Endothelial cell of umbilical vein (primary cell): ENCODE measurements around the gene MBD6. TPM values are rescaled to one million over a fixed set of nuclear protein-coding genes. Genes with fewer than 3 reads are reported as not detected.
A peak's percentile ranks its signal among the peaks of the same experiment; 100 is the strongest.

ENCODE experiments used
- BruUV-seq: library from RNA; stranded (reverse); fragments of 400-500 nt; replicated peaks from 2 replicates; lab custom pipeline; 2021; lab: Mats Ljungman, UMichigan
- CTCF ChIA-PET: fragments of 300-600, 350-600 bp; sonication (Branson Sonifier 250); formaldehyde crosslinking; loops from one replicate; lab custom pipeline; 2021; ENCODE audit warnings: antibody characterized with exemption, inconsistent platforms; lab: Charles Lee
- POLR2A ChIA-PET: fragments of 300-600, 350-600 bp; sonication (Branson Sonifier 250); formaldehyde crosslinking; loops from one replicate; lab custom pipeline; 2021; ENCODE audit warnings: antibody characterized with exemption, inconsistent platforms; lab: Charles Lee
- DNase-seq: peaks from one replicate; pipeline ENCODE4 v3.0.0-alpha.2; 2011; ENCODE audit warnings: low read depth, low spot score
- FAIRE-seq: peaks from 2 replicates; lab custom pipeline; 2011; peaks lifted over from hg19 to GRCh38; lab: Jason Lieb, UNC
- H2AFZ ChIP-seq: 2 replicates; pipeline ENCODE4 v1.6.0; 2012; ENCODE audit warnings: low read depth, low read length, control low read depth, inconsistent platforms
- H3K27ac ChIP-seq: 2 replicates; pipeline ENCODE4 v1.5.1; 2011; ENCODE audit warnings: low read depth, mild to moderate bottlenecking, control low read depth, low read length, moderate library complexity; ENCODE audit not compliant: insufficient read depth
- H3K27me3 ChIP-seq, 2 experiments: 2 replicates each; pipeline versions ENCODE4 v1.6.0 to v1.6.1; 2011; ENCODE audit warnings: low read length in 2 of 2, mixed read lengths in 1 of 2; ENCODE audit not compliant: control insufficient read depth in 2 of 2, insufficient read depth in 2 of 2
- H3K36me3 ChIP-seq, 2 experiments: 2 replicates in 1 of 2; 3 replicates in 1 of 2; pipeline ENCODE4 v1.5.1; 2011; ENCODE audit warnings: low read length in 2 of 2, mild to moderate bottlenecking in 1 of 2, moderate library complexity in 1 of 2; ENCODE audit not compliant: control insufficient read depth in 2 of 2, insufficient read depth in 2 of 2; ENCODE audit errors: extremely low read depth in 1 of 2
- H3K4me1 ChIP-seq: 3 replicates; pipeline ENCODE4 v1.5.1; 2011; ENCODE audit warnings: mild to moderate bottlenecking, low read length; ENCODE audit not compliant: control insufficient read depth, insufficient read depth; ENCODE audit errors: extremely low read depth
- H3K4me2 ChIP-seq: 2 replicates; pipeline ENCODE4 v1.6.1; 2011; ENCODE audit warnings: low read length, control low read depth, mixed read lengths; ENCODE audit not compliant: insufficient read depth
- H3K4me3 ChIP-seq, 3 experiments: fragments of 200-600 bp in 1 of 3; sonication (generic), shearing (Covaris generic) in 1 of 3; replicated peaks in 1 of 3; 2 replicates each; pipeline ENCODE4 v1.5.1; 2011 to 2016; ENCODE audit warnings: control low read depth in 3 of 3, low read length in 3 of 3, mild to moderate bottlenecking in 2 of 3, inconsistent platforms in 1 of 3, low read depth in 1 of 3, moderate library complexity in 1 of 3; ENCODE audit not compliant: insufficient read depth in 1 of 3
- H3K79me2 ChIP-seq: 2 replicates; pipeline ENCODE4 v1.6.0; 2012; ENCODE audit warnings: low read length, inconsistent platforms; ENCODE audit not compliant: control insufficient read depth, insufficient read depth
- H3K9ac ChIP-seq: replicated peaks from 2 replicates; pipeline ENCODE3; 2011; ENCODE audit warnings: low read length, control low read depth; ENCODE audit not compliant: insufficient read depth; ENCODE audit errors: extremely low read depth
- H3K9me1 ChIP-seq: replicated peaks from 3 replicates; pipeline ENCODE4 v1.6.0; 2011; ENCODE audit warnings: mild to moderate bottlenecking, low read length; ENCODE audit not compliant: control insufficient read depth, insufficient read depth; ENCODE audit errors: extremely low read depth
- H3K9me3 ChIP-seq: replicated peaks from 2 replicates; pipeline ENCODE4 v1.5.1; 2012; ENCODE audit warnings: low read length, inconsistent platforms; ENCODE audit not compliant: control insufficient read depth, insufficient read depth
- H4K20me1 ChIP-seq: replicated peaks from 2 replicates; pipeline ENCODE3; 2011; ENCODE audit warnings: mild to moderate bottlenecking, low read length; ENCODE audit not compliant: control insufficient read depth, insufficient read depth; ENCODE audit errors: extremely low read depth
- FOS ChIP-seq: IDR thresholded peaks from 2 replicates; pipeline ENCODE4 v1.6.1; 2011; ENCODE audit warnings: mild to moderate bottlenecking, low read length, moderate library complexity, borderline replicate concordance; ENCODE audit not compliant: insufficient read depth
- MAX ChIP-seq: IDR thresholded peaks from 2 replicates; pipeline ENCODE4 v1.6.1; 2011; ENCODE audit not compliant: insufficient read depth, insufficient read length
- MYC ChIP-seq: IDR thresholded peaks from one replicate; pipeline ENCODE4 v1.6.1; 2011; ENCODE audit warnings: mild to moderate bottlenecking, low read depth, low read length
- POLR2A ChIP-seq: IDR thresholded peaks from 2 replicates; pipeline ENCODE4 v1.6.1; 2012; ENCODE audit warnings: low read depth, mild to moderate bottlenecking, control low read depth, low read length
- POLR2AphosphoS5 ChIP-seq: IDR thresholded peaks from 2 replicates; pipeline ENCODE4 v1.6.1; 2012; ENCODE audit warnings: low read depth, mild to moderate bottlenecking, control low read depth, low read length, moderate library complexity; ENCODE audit not compliant: insufficient read depth
- dilution Hi-C: fragments of 300-500 bp; cut with MboI; formaldehyde crosslinking; loops from one replicate; pipeline ENCODE4 v1.15.0; 2019; ENCODE audit warnings: low sequenced_read_pairs; ENCODE audit not compliant: extremely low pct_ligation_motif_present
- intact Hi-C: fragments of 100-400 bp; cut with micrococcal nuclease; formaldehyde crosslinking; loops from one replicate; pipeline ENCODE4 v1.10.0; 2022
- polyA plus RNA-seq, 4 experiments: library from polyadenylated mRNA; depleted of rRNA in 3 of 4; stranded (reverse) in 3 of 4; unstranded in 1 of 4; fragments of >200 nt; gene quantifications; 2 replicates each; pipeline versions ENCODE4 v1.2.1 to v1.2.3, GENCODE V29; 2011 to 2012; ENCODE audit warnings: missing spikeins in 1 of 4
- total RNA-seq: library from RNA; stranded (reverse); gene quantifications from 2 replicates; pipeline ENCODE4 v1.2.3, GENCODE V29; 2021

The MBD6 gene
- total and polyA plus RNA-seq, 2 donors (not counting 3 experiments of a cell fraction or from before 2014, with no cell fraction given), result 10.6 to 95.2 TPM

GRCh38 chr12:57497223-57498131, 25.1 kb upstream of the MBD6 start:
- ChIA-PET POLR2A (no interaction called here), CTCF (interaction anchor here (1.0 kb wide), 2 partner anchors 9 to 38 kb away, joined by 3 read pairs; partner anchors contain the start of gene GLI1)
- Histone ChIP-seq H4K20me1 (no peaks in the 10 kb centered on the region), H3K36me3 (peaks cover 29 to 32% of the 10 kb centered on the region in 2 experiments), H3K4me3 (no peak overlapping the region), H3K79me2 (no peaks in the 10 kb centered on the region), H3K9ac (no peak overlapping the region), H3K27me3 (no peaks in the 10 kb centered on the region), H3K9me1 (no peaks in the 10 kb centered on the region), H3K9me3 (no peaks in the 10 kb centered on the region), H3K27ac (no peak overlapping the region), H3K4me1 (no peaks in the 10 kb centered on the region), H3K4me2 (no peak overlapping the region), H2AFZ (no peak overlapping the region)
- intact Hi-C loops (no loop called here), dilution Hi-C loops (no loop called here)
- TF ChIP-seq POLR2AphosphoS5 (no peak), POLR2A (peak; percentile 35)
- BruUV-seq, result no TSS peak
- DNase-seq (no peak), FAIRE-seq (no peak)

DNA sequence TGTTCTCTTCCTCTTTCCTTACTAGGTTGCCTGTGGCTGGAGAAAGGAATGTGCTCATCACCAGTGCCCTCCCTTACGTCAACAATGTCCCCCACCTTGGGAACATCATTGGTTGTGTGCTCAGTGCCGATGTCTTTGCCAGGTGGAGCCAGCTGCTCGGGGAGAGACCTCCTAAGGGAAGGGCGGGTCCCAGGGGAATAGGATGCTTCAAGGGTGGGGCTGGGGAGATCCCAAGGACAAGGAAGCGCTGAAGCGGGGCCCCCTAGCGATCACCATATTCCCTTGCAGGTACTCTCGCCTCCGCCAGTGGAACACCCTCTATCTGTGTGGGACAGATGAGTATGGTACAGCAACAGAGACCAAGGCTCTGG, 24.5 kb upstream of the MBD6 start:
- DNase-seq, result no peak
- intact Hi-C loops (no loop called here), dilution Hi-C loops (no loop called here)
- Histone ChIP-seq H3K4me3 (no peak overlapping the region), H3K9ac (no peak overlapping the region), H3K4me2 (no peak overlapping the region), H3K79me2 (no peaks in the 10 kb centered on the region), H3K27ac (no peak overlapping the region), H4K20me1 (no peaks in the 10 kb centered on the region), H2AFZ (no peak overlapping the region), H3K36me3 (peaks cover 24 to 28% of the 10 kb centered on the region in 2 experiments), H3K9me3 (no peaks in the 10 kb centered on the region), H3K4me1 (no peaks in the 10 kb centered on the region), H3K9me1 (no peaks in the 10 kb centered on the region), H3K27me3 (no peaks in the 10 kb centered on the region)
- ChIA-PET POLR2A (no interaction called here), CTCF (no interaction called here)
- FAIRE-seq, result no peak
- TF ChIP-seq MYC (no peak), POLR2A (no peak), POLR2AphosphoS5 (no peak), FOS (no peak), MAX (no peak)
- BruUV-seq, result no TSS peak
